Neural progenitor cell (in vitro differentiated cells): Measurements from ENCODE around the gene MED14.

Experiments
- CTCF ChIP-seq: fragments of 200-600 bp; sonication (generic); IDR thresholded peaks from 2 replicates; pipeline ENCODE4 v1.5.1; 2017; ENCODE audit warnings: antibody characterized with exemption, mild to moderate bottlenecking
- EZH2phosphoT487 ChIP-seq: fragments of 200-600 bp; sonication (generic); IDR thresholded peaks from 2 replicates; pipeline ENCODE4 v1.6.1; 2017; ENCODE audit warnings: antibody characterized with exemption

- TF ChIP-seq CTCF (no peak), EZH2phosphoT487 (no peak)
Observed at GRCh38 chrX:40663078-40663740, 72.1 kb downstream of the MED14 start.
